ENCODE data around the gene KCNN3.

KCNN3 gene

GRCh38 chr1:154745750-154746425 is 124.2 kb downstream of the KCNN3 start:
- DNase-seq, result no peak

GRCh38 chr1:154745286-154745731 is 124.8 kb downstream of the KCNN3 start:
- DNase-seq, result no peak

DNA sequence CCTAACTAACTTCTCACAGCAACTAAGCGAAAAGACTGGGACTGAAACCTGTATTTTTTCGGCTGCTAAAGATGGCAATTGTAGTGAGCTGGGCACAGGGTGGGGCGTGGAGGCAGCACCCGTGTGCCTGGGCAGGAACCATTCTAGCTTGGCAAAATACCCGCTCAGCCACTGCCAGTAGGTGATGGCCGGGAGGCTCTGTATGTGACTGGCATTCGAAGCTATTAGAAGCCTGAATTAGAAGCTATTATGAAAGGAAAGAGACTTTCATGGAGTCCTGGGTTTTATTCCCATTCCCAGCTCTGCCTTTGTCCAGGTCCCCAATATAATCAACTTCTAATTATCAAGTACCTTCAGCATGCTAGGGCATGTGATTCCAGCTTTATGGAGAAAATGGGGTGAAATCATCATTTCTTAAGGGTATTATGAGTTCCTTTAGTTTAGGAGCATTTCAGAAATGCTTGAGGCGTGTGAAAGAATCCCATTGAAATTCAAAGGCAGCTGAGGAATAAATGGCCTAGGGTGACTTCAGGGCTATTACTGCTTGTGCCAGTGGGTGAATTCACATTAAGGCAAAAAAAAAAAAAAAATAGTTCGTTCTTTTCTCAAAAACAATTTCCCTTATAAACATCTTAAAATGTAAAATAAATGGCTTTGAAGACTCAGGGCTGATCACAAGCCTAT is 125.6 kb downstream of the KCNN3 start:
- no peak for DNase-seq

GRCh38 chr1:154743526-154744036 is 126.5 kb downstream of the KCNN3 start:
- peak; percentile 84 for DNase-seq

- DNase-seq, result no peak
These were observed 127.5 kb downstream of the KCNN3 start for GRCh38 chr1:154742606-154743005.

DNA sequence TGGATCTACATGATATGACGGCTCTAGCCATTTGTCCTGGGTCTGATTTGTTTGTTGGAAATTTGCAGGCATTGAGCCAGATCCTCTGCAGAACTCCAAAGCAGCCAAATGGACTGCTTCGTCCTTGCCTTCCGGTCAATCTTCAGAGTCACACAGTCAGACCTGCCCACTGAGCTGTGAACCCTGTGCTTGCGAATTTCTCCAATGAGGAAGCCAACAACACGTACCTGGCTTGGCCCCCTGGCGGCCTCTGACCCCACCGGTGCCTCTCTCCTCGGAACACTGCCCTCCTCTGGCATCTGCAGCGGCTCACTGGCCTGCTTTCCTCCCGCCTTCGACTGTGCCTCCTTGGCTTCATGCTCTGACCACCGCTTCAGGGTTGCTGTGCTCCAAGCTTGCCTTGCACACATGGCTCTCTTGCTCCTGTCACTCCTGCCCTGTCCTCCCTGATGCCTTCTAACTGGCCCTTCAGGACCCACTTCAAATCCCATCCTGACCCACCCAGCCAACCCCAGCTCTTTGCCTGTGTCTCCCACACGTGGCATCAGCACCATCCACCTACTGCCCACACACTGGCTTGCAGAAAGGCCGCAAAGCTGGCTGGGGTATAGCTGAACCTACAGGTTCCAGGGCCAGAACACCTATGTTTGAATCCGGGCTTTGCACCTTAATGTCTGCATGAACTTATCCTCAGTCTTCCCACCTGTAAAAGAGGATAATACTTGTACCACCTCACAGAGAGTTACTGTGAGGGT is 128.2 kb downstream of the KCNN3 start:
- DNase-seq, result no peak

DNA sequence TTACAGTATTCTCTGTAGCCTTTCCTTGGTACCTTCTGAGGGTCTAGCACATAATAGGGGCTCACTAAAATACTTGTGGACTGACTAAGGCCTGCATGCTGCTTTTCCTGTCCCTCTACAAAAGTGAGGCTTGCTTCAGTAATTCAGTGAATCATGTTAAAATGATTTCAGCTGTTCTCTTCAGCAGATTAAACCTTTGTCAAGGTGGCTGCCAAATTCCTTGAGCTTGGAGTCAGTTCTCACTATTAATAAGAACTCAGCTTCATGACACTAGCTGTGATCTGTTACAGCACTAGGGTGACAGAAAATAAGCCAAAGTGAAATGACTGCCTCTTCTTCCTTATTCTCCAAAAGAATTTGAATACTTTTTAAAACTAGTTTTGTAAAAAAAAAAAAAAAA is 128.8 kb downstream of the KCNN3 start:
- DNase-seq, result no peak

DNA sequence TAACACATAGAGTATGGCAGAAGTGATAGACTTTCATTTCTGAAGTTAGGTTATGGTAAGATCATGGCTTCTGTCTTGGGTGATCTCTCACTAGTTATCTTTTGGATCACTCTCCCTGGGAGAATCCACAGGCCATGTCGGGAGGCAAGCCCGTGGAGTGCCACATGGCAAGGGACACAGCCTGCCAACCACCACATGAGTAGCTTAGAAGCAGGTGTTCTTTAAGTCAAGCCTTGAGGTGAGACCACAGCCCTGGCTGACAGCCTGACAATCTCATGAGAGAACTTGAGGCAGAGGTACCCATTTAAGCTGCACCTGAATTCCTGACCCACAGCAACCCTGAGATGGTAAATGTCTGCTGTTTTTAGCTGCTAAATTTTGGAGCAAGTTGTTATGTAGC is 130.4 kb downstream of the KCNN3 start:
- DNase-seq, result no peak

DNA sequence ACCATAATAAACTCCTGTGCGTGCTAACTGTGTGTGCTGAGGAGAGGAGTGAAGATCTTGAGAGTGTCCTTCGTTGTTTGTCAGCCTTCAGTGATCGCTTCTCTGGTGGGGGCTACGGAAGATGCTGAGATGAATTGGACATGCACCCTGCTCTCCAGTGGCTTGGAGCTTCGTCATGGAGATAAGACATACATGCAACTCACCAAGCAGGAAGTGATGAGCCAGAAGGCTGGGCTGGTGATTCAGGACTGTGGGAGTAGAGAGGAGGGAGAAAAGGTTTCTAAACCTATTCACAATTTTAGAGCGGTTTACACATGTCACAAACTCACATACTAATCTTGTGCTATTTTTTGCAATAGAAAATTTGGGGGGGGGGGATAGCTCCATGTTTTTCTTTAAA is 133.2 kb downstream of the KCNN3 start:
- DNase-seq, result no peak

DNA sequence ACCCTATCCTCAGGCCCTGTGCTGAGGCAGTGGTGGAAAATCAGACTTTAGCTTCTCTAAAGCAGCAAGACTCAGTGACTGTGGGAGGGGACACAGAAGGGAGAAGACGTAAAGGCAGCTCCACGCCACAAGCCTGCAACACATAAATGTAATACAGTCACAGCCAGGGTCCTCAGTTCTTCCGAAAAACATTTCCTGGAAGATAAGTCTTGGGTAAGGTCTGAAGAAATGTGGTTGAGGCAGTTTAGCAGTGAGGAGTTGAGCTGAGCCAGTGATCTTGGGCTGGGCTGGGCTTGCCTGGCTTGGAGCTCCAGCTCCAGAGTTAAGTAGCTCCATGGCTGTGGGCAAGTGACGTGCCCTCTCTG is 134.3 kb downstream of the KCNN3 start:
- no peak for DNase-seq

DNA sequence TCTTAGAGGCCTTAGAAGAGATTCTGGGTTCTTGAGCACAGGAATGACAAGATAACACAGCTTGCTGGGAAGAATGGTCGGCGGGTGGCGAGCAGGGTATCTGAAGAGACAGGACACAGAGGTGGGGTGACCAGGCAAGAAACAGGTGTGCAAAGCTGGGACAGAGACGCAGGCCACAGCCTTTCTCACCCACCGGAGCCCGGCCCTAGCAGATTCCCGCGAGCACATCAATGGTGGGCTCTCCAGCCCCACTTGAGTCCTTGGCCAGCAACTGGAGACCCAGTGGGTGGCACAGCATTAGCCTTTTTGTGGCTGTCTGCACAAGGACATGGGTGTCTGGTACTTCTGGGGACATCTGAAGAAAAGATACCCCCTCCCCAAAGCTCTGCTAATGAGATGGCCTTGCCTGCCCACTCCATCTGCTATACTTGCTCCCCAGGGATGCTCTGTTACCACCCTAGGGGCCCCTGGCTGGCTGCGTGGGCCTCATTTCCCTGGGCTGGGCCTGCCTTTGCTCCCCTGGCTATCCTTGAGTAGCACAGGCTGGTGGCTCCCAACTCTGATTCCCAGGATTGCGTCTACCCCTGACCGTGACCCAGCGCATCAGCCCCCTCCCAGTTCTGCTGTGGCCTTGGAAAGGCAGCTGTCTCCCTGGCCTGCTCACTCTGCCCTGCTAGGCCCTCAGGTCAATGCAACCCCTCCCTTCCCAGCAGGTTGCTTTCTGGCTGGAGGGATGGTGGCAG is 134.8 kb downstream of the KCNN3 start:
- no peak for DNase-seq

GRCh38 chr1:154733621-154734020 is 136.5 kb downstream of the KCNN3 start:
- DNase-seq, result no peak

DNA sequence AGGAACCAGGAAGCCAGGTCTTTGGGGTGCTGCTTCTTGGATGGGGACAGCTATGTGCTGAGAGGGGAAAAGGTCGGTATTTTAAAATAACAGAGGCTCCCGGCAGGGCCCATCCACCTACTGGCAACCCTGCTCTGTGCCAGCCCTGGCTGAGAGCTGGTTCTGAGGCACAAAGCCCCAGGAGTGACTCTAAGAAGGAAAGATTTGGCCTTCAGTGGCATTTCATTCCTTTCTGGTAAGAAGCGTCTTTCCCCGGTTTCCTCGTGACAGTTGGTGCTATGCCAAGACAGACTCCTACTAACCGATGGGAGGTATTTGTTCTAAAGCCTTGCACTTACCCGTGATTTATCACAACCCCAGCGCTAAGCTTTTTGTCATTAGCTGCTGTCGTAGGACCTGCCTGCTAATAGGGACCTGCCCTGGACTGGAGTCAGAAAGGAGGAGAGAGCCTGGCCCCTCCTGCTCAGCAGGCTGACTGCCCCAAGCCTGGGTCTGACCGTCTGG is 139.0 kb downstream of the KCNN3 start:
- no peak for DNase-seq

DNA sequence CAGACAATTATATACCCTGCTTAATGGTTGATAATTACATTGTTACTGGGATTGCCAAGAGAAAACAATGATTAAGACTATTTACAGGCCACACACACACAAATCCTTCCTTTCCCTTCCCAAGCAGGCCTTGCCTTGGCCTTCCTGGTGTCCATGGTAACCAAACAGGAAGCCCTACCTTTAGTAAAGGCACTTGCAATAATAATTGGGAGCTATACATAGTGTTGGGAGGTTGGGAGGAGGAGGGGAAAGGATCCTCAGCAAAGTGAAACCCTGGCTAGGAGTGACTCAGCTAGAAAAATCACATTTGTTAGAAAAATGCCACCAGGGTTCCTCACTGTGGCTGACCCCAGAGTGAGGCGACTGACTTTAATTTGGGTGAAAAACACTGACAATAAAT is 139.8 kb downstream of the KCNN3 start:
- no peak for DNase-seq

DNA sequence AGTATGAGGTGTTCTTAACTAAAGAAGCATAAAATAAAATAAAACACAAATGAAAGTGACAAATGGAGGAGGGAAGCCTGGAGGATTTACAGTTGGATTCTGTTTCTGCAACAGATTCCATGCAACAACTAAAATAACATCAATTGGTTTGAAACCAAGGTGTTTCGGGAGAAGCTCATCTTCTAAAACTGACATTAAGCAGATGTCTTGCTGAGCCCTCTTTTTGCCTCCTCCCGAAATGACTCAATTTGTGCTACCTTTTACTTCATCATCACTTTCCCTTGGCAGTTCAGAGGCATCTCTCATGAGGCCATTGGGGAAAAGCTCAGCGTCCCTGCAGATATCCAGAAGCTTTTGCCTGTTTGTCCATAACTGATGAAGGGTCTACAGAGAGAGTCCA is 140.5 kb downstream of the KCNN3 start:
- no peak for DNase-seq

- no peak for DNase-seq
These were observed 141.0 kb downstream of the KCNN3 start for GRCh38 chr1:154729031-154729442.

DNA sequence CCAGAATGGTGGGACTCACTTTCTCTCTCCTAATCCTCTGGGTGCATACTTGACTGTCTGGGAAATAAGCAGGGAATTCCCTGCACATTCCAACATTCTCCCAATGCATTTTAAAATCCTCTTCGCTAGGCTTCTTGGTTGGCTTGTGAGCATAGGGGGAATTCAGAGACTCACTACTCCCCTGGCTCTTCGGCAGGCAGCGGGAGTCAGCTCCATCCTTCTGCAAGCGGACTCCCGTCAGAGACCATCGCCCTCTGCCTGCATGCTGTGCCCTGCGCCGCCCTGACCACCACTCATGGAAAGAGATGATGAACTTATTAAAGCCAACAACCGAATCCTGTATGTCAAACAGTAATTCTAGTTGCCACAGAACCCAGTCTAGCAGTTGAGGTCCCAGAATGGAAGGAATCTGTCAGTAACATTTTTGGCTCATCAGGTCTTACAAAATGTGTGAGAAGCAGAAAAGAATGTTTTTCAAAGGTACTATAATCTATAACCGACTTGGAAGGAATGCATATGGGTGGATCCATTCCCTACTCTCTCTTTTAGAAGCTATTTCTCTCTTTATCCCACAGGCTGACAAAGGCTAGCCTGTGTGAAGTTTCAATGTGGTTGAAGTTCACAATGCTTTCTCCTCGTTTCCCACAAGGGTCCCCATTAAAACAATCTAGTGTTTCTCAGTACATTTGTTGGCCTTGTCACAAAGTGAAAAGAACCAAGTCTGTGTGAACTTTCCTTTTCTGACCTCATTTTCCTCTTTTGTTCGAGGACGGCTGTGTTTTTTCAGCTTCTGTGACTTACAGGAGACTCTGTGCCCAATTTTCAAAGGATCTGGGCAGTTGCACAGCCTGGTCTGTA is 143.0 kb downstream of the KCNN3 start:
- DNase-seq, result no peak

GRCh38 chr1:154726443-154726842 is 143.6 kb downstream of the KCNN3 start:
- DNase-seq, result no peak

GRCh38 chr1:154725865-154726264 is 144.2 kb downstream of the KCNN3 start:
- no peak for DNase-seq

- DNase-seq, result no peak
These were observed 149.5 kb downstream of the KCNN3 start for GRCh38 chr1:154720328-154721297.

All from NCI-H187 treated with DMSO at 0.1 percent for 48 hours (cell line).